VCaP (cell line): Measurements from ENCODE around the gene LILRA1.

Experiments
- H3K27ac ChIP-seq: fragments of 450-650 bp; 2 replicates; pipeline ENCODE4 v1.5.1; 2017
- CTCF ChIP-seq: fragments of 450-650 bp; conservative IDR thresholded peaks from 2 replicates; pipeline ENCODE4 v1.5.1; 2017; ENCODE audit warnings: mild to moderate bottlenecking, moderate library complexity

Gene LILRA1

GRCh38 chr19:54608205-54608604, 14.8 kb downstream of the LILRA1 start:
- H3K27ac ChIP-seq = no peak overlapping the region
- no peak for TF ChIP-seq CTCF

- no peak for TF ChIP-seq CTCF
- H3K27ac ChIP-seq = no peak overlapping the region
Observed at GRCh38 chr19:54608792-54609191, 15.4 kb downstream of the LILRA1 start.

GRCh38 chr19:54609356-54609791, 15.9 kb downstream of the LILRA1 start:
- no peak for TF ChIP-seq CTCF
- no peak overlapping the region for H3K27ac ChIP-seq

GRCh38 chr19:54612428-54612827, 19.0 kb downstream of the LILRA1 start:
- H3K27ac ChIP-seq = no peak overlapping the region
- no peak for TF ChIP-seq CTCF

GRCh38 chr19:54614726-54615125, 21.3 kb downstream of the LILRA1 start:
- no peak overlapping the region for H3K27ac ChIP-seq
- TF ChIP-seq CTCF = no peak

- no peak overlapping the region for H3K27ac ChIP-seq
Observed at GRCh38 chr19:54616057-54616456, 22.6 kb downstream of the LILRA1 start.

GRCh38 chr19:54616821-54617560, 23.6 kb downstream of the LILRA1 start:
- no peak for TF ChIP-seq CTCF
- H3K27ac ChIP-seq = no peak overlapping the region

More at GRCh38 chr19:54616057-54616456, 22.6 kb downstream of the LILRA1 start:
- no peak for TF ChIP-seq CTCF
